ENCODE measurements around the gene RPP38. TPM values are rescaled to one million over a fixed set of nuclear protein-coding genes. Genes with fewer than 3 reads are reported as not detected.

The RPP38 gene
- total RNA-seq, 1 donor = 11.0 TPM

DNA sequence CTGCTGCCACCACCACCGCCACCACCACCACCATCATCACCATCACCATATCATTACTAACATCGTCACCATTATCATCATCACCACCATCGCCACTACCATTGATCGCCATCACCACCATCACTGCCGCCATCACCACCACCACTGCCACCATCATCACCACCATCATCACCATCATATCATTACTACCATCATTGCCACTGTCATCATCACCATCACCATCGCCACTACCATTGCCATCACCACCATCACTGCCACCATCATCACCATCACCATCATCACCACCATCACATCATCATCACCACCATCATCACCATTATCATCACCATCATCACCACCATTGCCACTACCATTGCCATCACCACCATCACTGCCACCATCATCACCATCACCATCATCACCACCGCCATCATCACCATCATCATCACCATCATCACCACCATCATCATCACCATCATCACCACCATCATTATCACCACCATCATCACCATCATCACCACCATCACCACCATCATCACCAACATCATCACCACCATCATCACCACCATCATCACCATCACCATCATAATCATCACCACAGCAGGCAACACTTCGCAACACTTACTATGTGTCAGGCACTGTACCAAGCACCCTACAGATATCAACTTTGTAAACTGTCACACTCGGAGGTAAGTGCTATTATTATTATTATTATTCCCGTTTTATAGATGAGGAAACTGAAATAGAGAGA lies 52.1 kb downstream of the RPP38 start:
- DNase-seq (ENCODE audit: low read depth in 2 of 3, low spot score in 2 of 3) = no peak

DNA sequence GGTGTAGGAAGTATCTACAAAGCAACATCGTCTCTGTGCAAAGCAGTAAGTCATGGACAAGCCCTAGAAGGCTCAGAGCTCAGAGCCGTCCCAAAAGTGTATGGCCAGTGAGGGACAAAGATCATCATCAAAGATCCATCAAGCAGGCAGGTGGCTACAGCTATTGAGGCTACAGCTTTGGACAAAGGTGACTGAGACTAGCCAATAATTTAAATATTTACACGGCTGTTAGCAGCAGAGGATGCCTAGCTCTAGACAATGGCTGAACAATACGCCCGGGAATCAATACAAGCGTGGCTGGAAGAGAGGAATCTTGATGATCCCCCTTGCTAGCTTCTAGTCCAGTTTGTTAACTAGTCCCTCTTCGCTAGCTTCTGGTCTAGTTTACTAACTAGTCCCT lies 53.4 kb downstream of the RPP38 start:
- DNase-seq (ENCODE audit: low read depth in 2 of 3, low spot score in 2 of 3) = no peak

DNA sequence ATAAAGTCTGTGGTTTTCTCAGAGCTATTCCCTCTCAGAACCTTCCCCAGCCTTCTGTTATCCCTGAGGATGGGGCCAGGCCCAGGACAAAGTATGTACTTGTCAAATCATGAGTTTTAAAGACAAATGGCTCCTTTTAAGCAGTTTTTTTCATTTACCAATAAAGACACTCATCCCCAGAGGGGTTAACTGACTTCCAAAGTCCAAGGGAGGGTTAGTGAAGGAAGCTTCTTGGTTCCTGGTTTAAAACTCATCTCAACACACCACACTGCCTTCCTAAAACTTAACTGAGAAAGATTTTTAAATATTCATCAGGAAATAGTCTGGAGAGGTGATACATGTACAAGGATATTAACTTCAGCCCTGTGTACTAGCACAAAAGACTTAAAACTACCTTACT lies 55.4 kb downstream of the RPP38 start:
- DNase-seq (ENCODE audit: low read depth in 2 of 3, low spot score in 2 of 3) = no peak

Other genes starting within 250 kb of the RPP38 start
- gene SUV39H2, start 218.5 kb upstream of the RPP38 start, total RNA-seq = 4.8 TPM
- gene DCLRE1C, start 143.3 kb upstream of the RPP38 start, total RNA-seq = 12.9 TPM
- gene MEIG1, start 138.0 kb upstream of the RPP38 start, total RNA-seq = not detected
- gene OLAH, start 53.4 kb upstream of the RPP38 start, total RNA-seq = not detected
- gene ACBD7, start 8.6 kb upstream of the RPP38 start, total RNA-seq = 0.81 TPM
- 4.6 TPM for gene NMT2, start 71.3 kb downstream of the RPP38 start, total RNA-seq